Fibroblast of villous mesenchyme (primary cell): ENCODE results near the gene ACSM6. TPM values are rescaled to one million over a fixed set of nuclear protein-coding genes. Genes with fewer than 3 reads are reported as not detected.

Experiments used
- DNase-seq: peaks from one replicate; pipeline ENCODE4 v3.0.0-alpha.2; 2010; ENCODE audit warnings: low read depth
- H3K4me3 ChIP-seq: 2 replicates; pipeline ENCODE4 v1.5.1; 2011; ENCODE audit warnings: low read depth, mild to moderate bottlenecking, low read length
- total RNA-seq: library from RNA; depleted of rRNA; stranded (reverse); fragments of >200 nt; gene quantifications from 2 replicates; pipeline ENCODE4 v1.2.3, GENCODE V29; 2012
- TF ChIP-seq, protein P1 (sequence below): IDR thresholded peaks from 2 replicates; pipeline ENCODE4 v1.5.1; 2012; ENCODE audit warnings: low read depth, mild to moderate bottlenecking, low read length; ENCODE audit not compliant: insufficient read depth

Gene ACSM6
- total RNA-seq, 1 donor, result not detected

DNA sequence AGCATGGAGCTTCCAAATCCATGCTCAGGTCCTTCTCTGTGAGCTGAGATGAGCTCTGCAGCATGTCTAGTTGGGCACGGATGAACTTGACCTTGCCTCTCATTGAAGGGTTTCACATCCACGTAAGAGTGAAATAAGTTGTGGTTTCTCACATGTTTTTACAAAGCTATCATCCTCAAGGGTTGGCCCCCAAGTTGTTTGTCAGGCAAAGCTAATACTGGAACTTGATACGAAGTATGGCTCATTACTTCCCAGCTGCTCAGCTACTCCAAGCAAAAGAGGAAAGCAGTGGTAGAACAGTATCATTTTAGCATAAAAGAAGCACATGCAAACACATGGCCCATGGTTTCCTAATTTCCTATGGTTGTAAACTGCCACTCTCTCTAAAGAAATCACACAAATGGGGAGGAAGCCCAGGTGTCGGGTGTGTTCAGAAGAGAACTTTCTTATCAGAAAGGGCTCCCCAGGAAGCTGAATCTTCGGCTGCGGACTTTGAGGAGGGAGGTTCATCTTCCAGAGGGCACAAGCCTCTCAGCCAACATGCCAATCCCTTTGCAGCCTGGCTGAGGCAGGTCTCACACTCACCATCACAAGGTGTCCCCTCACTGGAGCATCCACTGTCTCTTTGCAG lies 51.5 kb downstream of the ACSM6 start:
- TF ChIP-seq, protein P1, sequence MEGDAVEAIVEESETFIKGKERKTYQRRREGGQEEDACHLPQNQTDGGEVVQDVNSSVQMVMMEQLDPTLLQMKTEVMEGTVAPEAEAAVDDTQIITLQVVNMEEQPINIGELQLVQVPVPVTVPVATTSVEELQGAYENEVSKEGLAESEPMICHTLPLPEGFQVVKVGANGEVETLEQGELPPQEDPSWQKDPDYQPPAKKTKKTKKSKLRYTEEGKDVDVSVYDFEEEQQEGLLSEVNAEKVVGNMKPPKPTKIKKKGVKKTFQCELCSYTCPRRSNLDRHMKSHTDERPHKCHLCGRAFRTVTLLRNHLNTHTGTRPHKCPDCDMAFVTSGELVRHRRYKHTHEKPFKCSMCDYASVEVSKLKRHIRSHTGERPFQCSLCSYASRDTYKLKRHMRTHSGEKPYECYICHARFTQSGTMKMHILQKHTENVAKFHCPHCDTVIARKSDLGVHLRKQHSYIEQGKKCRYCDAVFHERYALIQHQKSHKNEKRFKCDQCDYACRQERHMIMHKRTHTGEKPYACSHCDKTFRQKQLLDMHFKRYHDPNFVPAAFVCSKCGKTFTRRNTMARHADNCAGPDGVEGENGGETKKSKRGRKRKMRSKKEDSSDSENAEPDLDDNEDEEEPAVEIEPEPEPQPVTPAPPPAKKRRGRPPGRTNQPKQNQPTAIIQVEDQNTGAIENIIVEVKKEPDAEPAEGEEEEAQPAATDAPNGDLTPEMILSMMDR, result no peak
- DNase-seq, result no peak
- no peak overlapping the region for H3K4me3 ChIP-seq

GRCh38 chr10:95246582-95247051 lies 52.6 kb downstream of the ACSM6 start:
- TF ChIP-seq, protein P1, result peak; percentile 81
- peak; percentile 87 for DNase-seq
- H3K4me3 ChIP-seq, result no peak overlapping the region

DNA sequence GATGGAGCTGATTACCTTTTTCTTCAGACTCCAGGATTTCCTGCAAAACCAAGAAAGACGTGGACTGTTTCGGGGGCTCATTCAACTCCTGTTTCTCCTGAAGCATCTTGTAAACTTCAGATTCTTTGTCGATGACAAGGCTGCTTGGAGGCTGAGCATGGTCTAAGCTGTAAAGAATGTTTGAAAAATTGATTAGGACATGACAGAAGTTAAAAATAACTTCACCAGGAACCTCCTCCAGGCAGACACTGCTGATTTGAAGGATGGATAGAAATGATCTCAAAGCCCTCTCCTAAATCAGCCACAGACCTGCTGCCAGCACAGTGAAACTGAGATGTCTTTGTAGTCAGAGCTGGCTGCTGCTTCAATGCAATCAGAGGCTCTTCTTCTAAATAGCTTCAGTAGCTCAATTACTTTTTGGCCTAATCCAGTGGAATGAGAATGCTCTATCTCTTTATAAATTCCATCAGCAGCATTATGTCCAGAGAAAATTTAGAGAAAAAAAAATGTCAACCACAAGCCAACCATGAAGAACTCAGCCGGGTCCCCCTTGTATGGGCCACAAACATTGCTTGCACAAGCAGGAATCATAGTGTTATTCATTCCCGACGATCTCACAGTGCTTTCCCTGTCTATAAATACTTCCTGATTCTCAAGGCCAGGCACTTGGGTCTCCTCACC lies 53.3 kb downstream of the ACSM6 start:
- DNase-seq, result peak; percentile 76
- TF ChIP-seq, protein P1, result no peak
- H3K4me3 ChIP-seq, result no peak overlapping the region

DNA sequence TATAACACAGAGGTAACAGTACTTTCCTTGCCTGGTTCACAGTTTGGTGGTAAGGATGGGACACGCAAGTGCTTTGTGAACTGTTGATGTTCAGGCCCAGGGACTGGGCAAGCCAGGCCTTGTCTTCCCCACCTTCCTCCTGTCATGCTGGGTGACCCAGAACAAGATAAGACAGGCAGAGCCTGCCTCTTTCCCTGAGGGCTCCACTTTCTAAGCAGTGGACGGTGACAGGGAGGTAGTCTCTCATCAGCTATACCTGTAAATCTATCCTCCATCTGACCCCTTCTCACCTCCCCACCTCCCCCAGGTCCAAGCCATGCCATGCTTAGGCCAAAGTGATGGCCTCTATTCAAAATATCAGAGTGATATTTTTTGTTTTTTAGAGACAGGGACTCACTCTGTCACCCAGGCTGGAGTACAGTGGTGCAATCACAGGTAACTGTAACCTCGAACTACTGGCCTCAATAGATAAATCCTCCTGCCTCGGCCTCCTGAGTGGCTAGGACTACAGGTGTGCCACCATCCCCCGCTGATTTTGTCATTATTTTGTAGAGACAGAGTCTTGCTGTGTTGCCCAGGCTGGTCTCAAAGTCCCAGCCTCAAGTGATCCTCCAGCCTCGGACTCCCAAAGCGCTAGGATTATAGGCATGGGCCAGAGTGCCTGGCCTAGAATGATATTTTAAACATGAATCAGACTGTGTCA lies 54.0 kb downstream of the ACSM6 start:
- DNase-seq, result no peak
- no peak overlapping the region for H3K4me3 ChIP-seq
- TF ChIP-seq, protein P1, result no peak

DNA sequence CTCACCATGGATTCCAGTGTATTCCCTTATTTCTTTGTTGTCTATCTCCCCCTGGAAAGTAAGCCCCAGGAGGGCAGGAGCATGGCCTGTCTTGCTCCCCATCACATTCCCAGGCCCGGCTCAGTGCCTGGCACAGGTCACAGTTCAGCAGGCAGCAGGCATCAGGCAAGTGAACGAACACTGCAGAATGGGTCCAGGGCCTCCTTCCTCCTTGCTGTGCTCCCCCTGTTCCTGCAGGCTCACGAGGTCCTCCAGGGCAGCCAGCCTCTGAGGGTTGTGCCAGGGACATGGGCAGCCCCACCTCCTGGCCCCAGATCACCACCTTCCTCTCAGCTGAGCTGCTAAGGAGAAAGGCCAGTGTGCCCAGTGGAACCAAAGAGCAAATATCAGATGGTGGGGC lies 55.0 kb downstream of the ACSM6 start:
- H3K4me3 ChIP-seq, result no peak overlapping the region
- no peak for DNase-seq
- TF ChIP-seq, protein P1, result no peak

DNA sequence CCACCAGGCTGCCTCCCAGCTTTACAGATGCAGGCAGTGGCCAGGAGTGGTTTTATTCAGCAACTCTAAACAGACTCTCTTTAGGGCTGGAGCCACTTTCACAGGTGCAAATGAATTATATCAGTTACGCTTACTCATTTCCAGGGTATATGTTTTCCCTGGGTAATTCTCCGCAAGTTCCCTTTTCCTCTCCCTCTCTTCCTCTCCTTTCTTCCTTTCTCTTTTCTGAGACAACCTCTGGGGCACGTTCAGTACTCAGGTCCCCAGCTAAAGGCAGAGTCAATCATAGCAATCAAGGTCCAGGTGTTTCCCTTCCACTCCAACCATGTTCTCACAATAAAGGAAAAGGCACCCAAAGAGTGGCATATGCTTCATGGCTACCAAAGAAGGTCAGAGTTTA lies 55.4 kb downstream of the ACSM6 start:
- no peak for DNase-seq
- TF ChIP-seq, protein P1, result no peak
- H3K4me3 ChIP-seq, result no peak overlapping the region
